ENCODE results near the gene PPP1R14D.

DNA sequence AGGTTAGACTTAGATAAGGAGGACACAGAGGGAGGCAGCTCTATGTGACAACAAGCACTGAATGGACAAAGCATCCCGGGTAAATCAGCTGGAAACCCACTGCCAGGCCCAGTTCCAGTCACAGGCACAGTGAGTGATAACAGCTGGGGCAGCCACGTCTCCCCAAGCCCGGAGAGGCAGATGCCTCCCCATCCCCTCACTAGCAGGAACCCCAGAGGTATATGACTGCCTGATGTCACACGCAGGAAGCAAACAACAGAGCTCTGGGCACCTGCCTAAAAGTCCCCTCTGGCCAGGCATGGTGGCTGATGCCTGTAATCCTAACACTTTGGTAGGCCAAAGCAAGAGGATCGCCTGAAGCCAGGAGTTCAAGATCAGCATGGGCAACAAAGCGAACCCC is 40.5 kb downstream of the PPP1R14D start:
- TF ChIP-seq, protein P1, sequence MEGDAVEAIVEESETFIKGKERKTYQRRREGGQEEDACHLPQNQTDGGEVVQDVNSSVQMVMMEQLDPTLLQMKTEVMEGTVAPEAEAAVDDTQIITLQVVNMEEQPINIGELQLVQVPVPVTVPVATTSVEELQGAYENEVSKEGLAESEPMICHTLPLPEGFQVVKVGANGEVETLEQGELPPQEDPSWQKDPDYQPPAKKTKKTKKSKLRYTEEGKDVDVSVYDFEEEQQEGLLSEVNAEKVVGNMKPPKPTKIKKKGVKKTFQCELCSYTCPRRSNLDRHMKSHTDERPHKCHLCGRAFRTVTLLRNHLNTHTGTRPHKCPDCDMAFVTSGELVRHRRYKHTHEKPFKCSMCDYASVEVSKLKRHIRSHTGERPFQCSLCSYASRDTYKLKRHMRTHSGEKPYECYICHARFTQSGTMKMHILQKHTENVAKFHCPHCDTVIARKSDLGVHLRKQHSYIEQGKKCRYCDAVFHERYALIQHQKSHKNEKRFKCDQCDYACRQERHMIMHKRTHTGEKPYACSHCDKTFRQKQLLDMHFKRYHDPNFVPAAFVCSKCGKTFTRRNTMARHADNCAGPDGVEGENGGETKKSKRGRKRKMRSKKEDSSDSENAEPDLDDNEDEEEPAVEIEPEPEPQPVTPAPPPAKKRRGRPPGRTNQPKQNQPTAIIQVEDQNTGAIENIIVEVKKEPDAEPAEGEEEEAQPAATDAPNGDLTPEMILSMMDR (IDR thresholded peaks at IDR 0.05; ENCODE audit: extremely low read depth in 1 of 2, insufficient read depth in 1 of 2, low read depth in 1 of 2, low read length in 2 of 2) = no peak
- TF ChIP-seq, protein P2, sequence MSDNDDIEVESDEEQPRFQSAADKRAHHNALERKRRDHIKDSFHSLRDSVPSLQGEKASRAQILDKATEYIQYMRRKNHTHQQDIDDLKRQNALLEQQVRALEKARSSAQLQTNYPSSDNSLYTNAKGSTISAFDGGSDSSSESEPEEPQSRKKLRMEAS (IDR thresholded peaks at IDR 0.05; ENCODE audit: insufficient read depth, insufficient read length) = no peak
- TF ChIP-seq POLR2AphosphoS5 (IDR thresholded peaks at IDR 0.05; ENCODE audit: insufficient read depth, low read depth, low read length) (no peak), JUN (IDR thresholded peaks at IDR 0.05; ENCODE audit: borderline replicate concordance, insufficient read depth, insufficient read length, low read depth) (no peak), EZH2 (IDR thresholded peaks at IDR 0.05; ENCODE audit: borderline replicate concordance, low read depth, low read length, severe bottlenecking) (no peak), MYC (IDR thresholded peaks at IDR 0.05; ENCODE audit: low read depth, low read length) (no peak), POLR2A (IDR thresholded peaks at IDR 0.05; ENCODE audit: low read depth, low read length) (no peak), GATA2 (IDR thresholded peaks at IDR 0.05; ENCODE audit: insufficient read depth, insufficient read length, low read depth, low read length) (no peak), FOS (IDR thresholded peaks at IDR 0.05; ENCODE audit: borderline replicate concordance, insufficient read depth, low read length) (no peak)

Data from endothelial cell of umbilical vein (primary cell).